ENCODE measurements around the gene PLCL1. TPM values are rescaled to one million over a fixed set of nuclear protein-coding genes. Genes with fewer than 3 reads are reported as not detected.

PLCL1 gene
- total RNA-seq, 1 experiment from 2014 or later, result 0.07 TPM

GRCh38 chr2:198157314-198157713 lies 352.9 kb downstream of the PLCL1 start:
- CTCF ChIA-PET, result no interaction called here
- ATAC-seq (no peak), DNase-seq (ENCODE audit: low read depth, low spot score) (no peak)
- TF ChIP-seq ELF1 (IDR thresholded peaks at IDR 0.05; ENCODE audit: borderline replicate concordance, low read depth), result no peak
- no peak for TF ChIP-seq ZFX (IDR thresholded peaks at IDR 0.05)
- TF ChIP-seq POLR2A (IDR thresholded peaks at IDR 0.05; ENCODE audit: borderline replicate concordance, extremely low read depth, insufficient read depth, insufficient read length), result no peak
- H3K4me2 ChIP-seq (ENCODE audit: low read length), result no peak overlapping the region
- RAD21 ChIA-PET (ENCODE audit: low non-redundant PET in 1 of 2, low total read pairs in 2 of 2, uncharacterized antibody in 2 of 2, unreplicated experiment in 2 of 2), result no interaction called here
- no TSS peak for BruUV-seq (replicated peaks)
- H3K9me3 ChIP-seq (ENCODE audit: control insufficient read depth in 1 of 2, insufficient read depth in 1 of 2, low read depth in 1 of 2, low read length in 2 of 2), result no peaks in the 10 kb centered on the region
- no peaks in the 10 kb centered on the region; the same call in 1 of the 2 replicates for H4K20me1 ChIP-seq (ENCODE audit: insufficient read depth)
- no peaks in the 10 kb centered on the region; the same call in 1 of the 2 replicates for H3K9me2 ChIP-seq (ENCODE audit: insufficient read depth)
- no peak overlapping the region for H3K9ac ChIP-seq (ENCODE audit: low read length)
- no peak overlapping the region for H3K4me3 ChIP-seq (replicated peaks in 1 of 2; ENCODE audit: low read depth in 1 of 2, low read length in 2 of 2)
- H3K4me1 ChIP-seq (ENCODE audit: control insufficient read depth in 1 of 2, insufficient read depth in 2 of 2, low read length in 2 of 2), result no peaks in the 10 kb centered on the region
- no peaks in the 10 kb centered on the region for H3K79me2 ChIP-seq (ENCODE audit: insufficient read depth, low read length)
- H3K36me3 ChIP-seq (ENCODE audit: control insufficient read depth in 1 of 2, insufficient read depth in 2 of 2, low read length in 2 of 2), result no peaks in the 10 kb centered on the region
- H3K27ac ChIP-seq (ENCODE audit: low read depth, low read length), result no peak overlapping the region
- intact Hi-C loops (cut with micrococcal nuclease), result no loop called here
- H3K27me3 ChIP-seq (ENCODE audit: insufficient read depth, low read length), result no peaks in the 10 kb centered on the region; the same call in 1 of the 2 replicates
- POLR2A ChIA-PET, result no interaction called here
- H2AFZ ChIP-seq (ENCODE audit: low read depth, low read length, poor library complexity, severe bottlenecking), result no peak overlapping the region

- H3K9ac ChIP-seq (ENCODE audit: low read length), result no peak overlapping the region
- RAD21 ChIA-PET (ENCODE audit: low non-redundant PET in 1 of 2, low total read pairs in 2 of 2, uncharacterized antibody in 2 of 2, unreplicated experiment in 2 of 2), result no interaction called here
- no peak for ATAC-seq
- TF ChIP-seq EZH2phosphoT487 (IDR thresholded peaks at IDR 0.05; ENCODE audit: borderline replicate concordance), result no peak
- CTCF ChIA-PET, result no interaction called here
- H3K27me3 ChIP-seq (ENCODE audit: insufficient read depth, low read length), result peaks cover 23% of the 10 kb centered on the region
- POLR2A ChIA-PET, result interaction anchor here (0.5 kb wide), 1 partner anchor 14 kb away, joined by 4 read pairs; no protein-coding TSS in a partner anchor
- no peaks in the 10 kb centered on the region for H3K9me3 ChIP-seq (ENCODE audit: control insufficient read depth in 1 of 2, insufficient read depth in 1 of 2, low read depth in 1 of 2, low read length in 2 of 2)
- H3K4me3 ChIP-seq (replicated peaks in 1 of 2; ENCODE audit: low read depth in 1 of 2, low read length in 2 of 2), result no peak overlapping the region
- H2AFZ ChIP-seq (ENCODE audit: low read depth, low read length, poor library complexity, severe bottlenecking), result no peak overlapping the region
- no TSS peak for BruUV-seq (replicated peaks)
- no peak overlapping the region for H3K4me2 ChIP-seq (ENCODE audit: low read length)
- no peak overlapping the region for H3K27ac ChIP-seq (ENCODE audit: low read depth, low read length)
- intact Hi-C loops (cut with micrococcal nuclease), result no loop called here
- no peaks in the 10 kb centered on the region for H3K79me2 ChIP-seq (ENCODE audit: insufficient read depth, low read length)
- H4K20me1 ChIP-seq (ENCODE audit: insufficient read depth), result no peaks in the 10 kb centered on the region
- H3K9me2 ChIP-seq (ENCODE audit: insufficient read depth), result no peaks in the 10 kb centered on the region
- no peaks in the 10 kb centered on the region for H3K4me1 ChIP-seq (ENCODE audit: control insufficient read depth in 1 of 2, insufficient read depth in 2 of 2, low read length in 2 of 2)
- H3K36me3 ChIP-seq (ENCODE audit: control insufficient read depth in 1 of 2, insufficient read depth in 2 of 2, low read length in 2 of 2), result no peaks in the 10 kb centered on the region
- no peak for DNase-seq (ENCODE audit: low read depth, low spot score)
Measured at GRCh38 chr2:198161151-198161550, 356.8 kb downstream of the PLCL1 start.

GRCh38 chr2:198162276-198162675 lies 357.9 kb downstream of the PLCL1 start:
- Histone ChIP-seq H3K36me3 (ENCODE audit: control insufficient read depth in 1 of 2, insufficient read depth in 2 of 2, low read length in 2 of 2) (no peaks in the 10 kb centered on the region), H3K9me2 (ENCODE audit: insufficient read depth) (no peaks in the 10 kb centered on the region), H3K4me2 (ENCODE audit: low read length) (no peak overlapping the region), H3K9ac (ENCODE audit: low read length) (no peak overlapping the region), H3K4me3 (replicated peaks in 1 of 2; ENCODE audit: low read depth in 1 of 2, low read length in 2 of 2) (no peak overlapping the region), H3K27ac (ENCODE audit: low read depth, low read length) (no peak overlapping the region), H3K79me2 (ENCODE audit: insufficient read depth, low read length) (no peaks in the 10 kb centered on the region), H3K9me3 (ENCODE audit: control insufficient read depth in 1 of 2, insufficient read depth in 1 of 2, low read depth in 1 of 2, low read length in 2 of 2) (no peaks in the 10 kb centered on the region), H4K20me1 (ENCODE audit: insufficient read depth) (no peaks in the 10 kb centered on the region), H3K27me3 (ENCODE audit: insufficient read depth, low read length) (peaks cover 23% of the 10 kb centered on the region), H3K4me1 (ENCODE audit: control insufficient read depth in 1 of 2, insufficient read depth in 2 of 2, low read length in 2 of 2) (no peaks in the 10 kb centered on the region), H2AFZ (ENCODE audit: low read depth, low read length, poor library complexity, severe bottlenecking) (no peak overlapping the region)
- intact Hi-C loops (cut with micrococcal nuclease), result no loop called here
- ChIA-PET RAD21 (ENCODE audit: low non-redundant PET in 1 of 2, low total read pairs in 2 of 2, uncharacterized antibody in 2 of 2, unreplicated experiment in 2 of 2) (no interaction called here), POLR2A (no interaction called here), CTCF (no interaction called here)
- no TSS peak for BruUV-seq (replicated peaks)
- ATAC-seq, result no peak
- DNase-seq (ENCODE audit: low read depth, low spot score), result no peak
- TF ChIP-seq EZH2 (IDR thresholded peaks at IDR 0.05) (no peak), FOSL1 (IDR thresholded peaks at IDR 0.05; ENCODE audit: low read depth) (no peak), CEBPB (IDR thresholded peaks at IDR 0.05; ENCODE audit: low read depth) (no peak), ATF3 (IDR thresholded peaks at IDR 0.05) (no peak), CBX3 (IDR thresholded peaks at IDR 0.05; ENCODE audit: low read depth) (no peak), JUND (IDR thresholded peaks at IDR 0.05) (no peak), CTCF (IDR thresholded peaks at IDR 0.05 in 2 of 3, conservative IDR thresholded peaks at IDR 0.05 in 1 of 3; ENCODE audit: borderline replicate concordance in 1 of 3, insufficient read depth in 1 of 3, low read depth in 2 of 3, low read length in 2 of 3) (no peak), ELF1 (IDR thresholded peaks at IDR 0.05; ENCODE audit: borderline replicate concordance, low read depth) (no peak)

Data from HCT116 (cell line).